ENCODE results near the gene THSD4.

Gene THSD4

DNA sequence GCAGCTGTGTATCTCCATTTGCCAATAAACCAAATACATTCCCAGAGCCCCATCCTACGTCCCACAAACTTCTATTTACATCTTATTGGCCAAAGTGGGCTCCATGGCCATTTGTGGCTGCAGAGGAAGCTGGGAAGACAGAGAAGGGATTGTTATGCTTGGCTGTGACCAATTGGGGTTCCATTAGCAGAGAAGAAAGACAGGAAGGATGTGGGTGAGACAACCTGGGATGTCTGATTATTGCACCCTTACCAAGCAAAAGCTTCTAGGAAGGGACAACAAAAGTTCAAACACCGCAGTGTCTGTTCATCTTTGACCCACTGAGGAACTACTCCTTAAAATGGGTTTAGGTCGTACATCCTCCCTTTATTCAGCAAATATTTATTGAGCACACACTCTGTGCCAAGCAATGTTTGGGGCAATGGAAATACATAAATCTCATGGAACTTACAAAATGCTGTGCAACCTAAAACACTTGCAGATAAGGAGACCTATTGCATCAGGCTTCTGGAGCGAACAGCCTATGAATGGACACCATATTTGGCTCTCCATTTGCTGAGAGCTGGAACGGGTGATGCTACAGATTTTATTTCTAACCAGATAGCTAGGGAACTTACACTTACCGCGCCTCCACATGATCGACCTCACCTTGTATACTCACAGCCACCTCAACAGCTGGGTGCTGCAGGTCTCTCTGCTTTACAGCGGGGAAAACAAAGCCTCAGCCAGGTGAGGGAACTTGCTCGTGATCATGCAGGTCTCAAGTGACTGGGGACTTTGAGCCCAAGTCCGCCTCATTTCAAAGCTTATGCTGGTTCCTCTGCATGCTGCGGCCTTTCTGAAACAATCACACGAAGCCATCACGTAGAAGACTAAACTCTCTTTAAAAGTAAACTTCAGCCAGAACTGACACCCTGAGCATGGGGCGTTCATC is 673.6 kb downstream of the THSD4 start:
- H2AFZ ChIP-seq (ENCODE audit: low read length, unreplicated experiment) = no peak overlapping the region
- H3K4me3 ChIP-seq (ENCODE audit: low read depth, low read length) = no peak overlapping the region
- H3K36me3 ChIP-seq (ENCODE audit: insufficient read depth, low read length) = no peaks in the 10 kb centered on the region
- no peak overlapping the region for H3K27ac ChIP-seq (ENCODE audit: low read depth, low read length)
- no peaks in the 10 kb centered on the region for H3K27me3 ChIP-seq (ENCODE audit: insufficient read depth, low read length)
- H3K4me1 ChIP-seq (ENCODE audit: control insufficient read depth, insufficient read depth, low read length, unreplicated experiment) = peaks cover 26% of the 10 kb centered on the region
- H3K79me2 ChIP-seq (ENCODE audit: control insufficient read depth, insufficient read depth, low read length, unreplicated experiment) = no peaks in the 10 kb centered on the region

DNA sequence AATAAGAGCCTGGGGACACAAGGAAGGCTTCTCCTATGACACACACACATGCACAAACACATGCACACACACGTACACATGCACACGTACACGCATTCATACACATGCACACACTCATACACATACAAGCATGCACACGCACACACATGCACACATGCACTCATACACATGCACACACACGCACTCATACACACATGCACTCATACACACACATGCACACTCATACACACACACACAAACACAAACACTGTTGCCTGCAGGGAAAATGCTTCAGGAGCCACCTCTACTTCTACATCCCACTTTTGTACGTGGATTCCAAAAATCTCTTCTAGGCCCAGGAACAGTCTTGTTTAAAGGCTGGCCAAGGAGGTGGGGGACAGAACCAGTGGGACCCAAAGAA is 674.3 kb downstream of the THSD4 start:
- H3K79me2 ChIP-seq (ENCODE audit: control insufficient read depth, insufficient read depth, low read length, unreplicated experiment) = no peaks in the 10 kb centered on the region

DNA sequence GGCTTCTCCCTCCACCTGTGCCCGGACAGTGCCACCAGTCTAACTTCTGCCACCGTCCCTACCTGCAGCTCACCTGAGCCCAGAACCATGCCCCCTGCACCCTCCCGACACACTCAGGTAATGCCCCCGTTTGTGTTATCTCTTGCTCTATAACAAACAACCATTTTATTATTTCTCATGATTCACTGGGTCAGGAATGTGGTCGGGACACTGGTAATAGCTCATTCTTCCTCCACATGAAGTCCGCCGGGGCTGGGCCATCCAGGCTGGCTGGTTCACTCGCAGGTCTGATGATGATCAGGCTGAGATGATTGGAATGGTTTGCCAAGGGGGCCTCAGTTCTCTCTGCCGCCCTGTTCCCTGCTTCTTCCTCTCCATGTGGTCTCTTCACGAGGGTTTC is 674.8 kb downstream of the THSD4 start:
- H3K27ac ChIP-seq (ENCODE audit: low read depth, low read length) = no peak overlapping the region; the same call in 1 of the 2 replicates
- H3K4me1 ChIP-seq (ENCODE audit: control insufficient read depth, insufficient read depth, low read length, unreplicated experiment) = peaks cover 26% of the 10 kb centered on the region
- H3K4me3 ChIP-seq (ENCODE audit: low read depth, low read length) = no peak overlapping the region
- no peaks in the 10 kb centered on the region for H3K79me2 ChIP-seq (ENCODE audit: control insufficient read depth, insufficient read depth, low read length, unreplicated experiment)
- H3K36me3 ChIP-seq (ENCODE audit: insufficient read depth, low read length) = no peaks in the 10 kb centered on the region
- no peaks in the 10 kb centered on the region for H3K27me3 ChIP-seq (ENCODE audit: insufficient read depth, low read length)
- no peak overlapping the region for H2AFZ ChIP-seq (ENCODE audit: low read length, unreplicated experiment)

More for the DNA sequence above, 674.3 kb downstream of the THSD4 start:
- Histone ChIP-seq H3K27me3 (ENCODE audit: insufficient read depth, low read length) (no peaks in the 10 kb centered on the region), H3K27ac (ENCODE audit: low read depth, low read length) (no peak overlapping the region), H3K36me3 (ENCODE audit: insufficient read depth, low read length) (no peaks in the 10 kb centered on the region), H3K4me3 (ENCODE audit: low read depth, low read length) (no peak overlapping the region), H2AFZ (ENCODE audit: low read length, unreplicated experiment) (no peak overlapping the region), H3K4me1 (ENCODE audit: control insufficient read depth, insufficient read depth, low read length, unreplicated experiment) (peaks cover 26% of the 10 kb centered on the region)

DNA sequence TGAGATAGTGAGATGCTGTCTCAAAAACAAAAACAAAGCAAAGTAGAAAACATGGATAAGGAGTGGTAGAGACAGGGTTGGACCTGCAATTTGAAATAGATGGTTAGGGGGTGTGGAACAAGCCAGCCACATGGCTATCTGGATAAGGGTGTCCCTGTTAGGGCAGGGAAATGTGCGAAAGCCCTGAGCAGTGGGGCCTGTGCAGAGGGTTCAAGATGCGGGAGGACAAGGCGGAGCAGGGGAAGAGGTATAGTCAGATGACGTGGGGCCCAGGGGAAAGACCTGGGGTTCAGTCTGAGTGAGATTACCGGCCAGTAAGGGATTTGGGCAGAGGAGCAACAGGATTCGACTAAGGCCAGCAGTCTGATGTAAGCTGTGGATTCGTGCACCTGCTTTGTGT is 676.7 kb downstream of the THSD4 start:
- Histone ChIP-seq H3K27me3 (ENCODE audit: insufficient read depth, low read length) (no peaks in the 10 kb centered on the region), H2AFZ (ENCODE audit: low read length, unreplicated experiment) (no peak overlapping the region), H3K4me3 (ENCODE audit: low read depth, low read length) (no peak overlapping the region), H3K79me2 (ENCODE audit: control insufficient read depth, insufficient read depth, low read length, unreplicated experiment) (no peaks in the 10 kb centered on the region), H3K27ac (ENCODE audit: low read depth, low read length) (no peak overlapping the region), H3K36me3 (ENCODE audit: insufficient read depth, low read length) (no peaks in the 10 kb centered on the region), H3K4me1 (ENCODE audit: control insufficient read depth, insufficient read depth, low read length, unreplicated experiment) (peaks cover 26% of the 10 kb centered on the region)

DNA sequence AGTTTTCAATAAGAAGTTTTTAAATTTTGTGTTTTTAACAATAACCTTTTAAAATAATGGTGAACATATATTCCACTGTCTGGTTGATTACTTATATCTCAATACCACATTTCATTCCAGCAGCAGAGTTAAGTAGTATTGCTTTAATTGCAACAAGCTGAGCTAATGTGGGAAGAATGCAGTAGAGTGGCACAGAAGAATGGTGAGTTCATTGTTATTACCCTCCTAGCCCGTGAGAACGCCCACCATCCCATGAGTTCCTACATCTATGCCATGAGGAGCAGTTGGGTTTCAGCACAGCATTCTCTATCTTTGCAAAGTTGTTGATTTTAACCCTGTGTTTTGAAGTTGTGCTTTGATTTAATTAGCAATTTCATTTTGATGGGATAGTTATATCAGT is 677.2 kb downstream of the THSD4 start:
- Histone ChIP-seq H2AFZ (ENCODE audit: low read length, unreplicated experiment) (no peak overlapping the region), H3K27ac (ENCODE audit: low read depth, low read length) (no peak overlapping the region), H3K36me3 (ENCODE audit: insufficient read depth, low read length) (no peaks in the 10 kb centered on the region), H3K27me3 (ENCODE audit: insufficient read depth, low read length) (no peaks in the 10 kb centered on the region), H3K4me1 (ENCODE audit: control insufficient read depth, insufficient read depth, low read length, unreplicated experiment) (peaks cover 26% of the 10 kb centered on the region), H3K79me2 (ENCODE audit: control insufficient read depth, insufficient read depth, low read length, unreplicated experiment) (no peaks in the 10 kb centered on the region), H3K4me3 (ENCODE audit: low read depth, low read length) (no peak overlapping the region)

DNA sequence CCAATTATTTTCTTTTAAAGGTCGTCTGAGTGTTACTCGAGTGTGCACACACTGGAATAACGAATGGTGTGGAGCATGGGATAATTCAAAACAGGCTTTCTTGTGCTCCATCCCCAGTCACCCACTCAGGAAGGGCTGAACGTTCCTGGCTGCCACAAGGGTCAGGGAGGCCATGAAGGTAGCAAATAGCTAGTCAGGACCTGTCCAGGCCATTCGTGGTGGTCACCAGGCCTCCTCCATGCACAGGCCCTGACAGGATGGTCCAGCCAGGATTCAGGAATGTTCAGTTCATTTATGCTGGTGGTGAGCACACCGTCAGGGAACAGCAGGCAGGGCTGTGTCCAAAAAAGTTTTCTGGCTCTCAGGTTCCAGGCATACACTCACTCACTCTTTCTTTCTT is 683.4 kb downstream of the THSD4 start:
- Histone ChIP-seq H3K27me3 (ENCODE audit: insufficient read depth, low read length) (no peaks in the 10 kb centered on the region), H3K27ac (ENCODE audit: low read depth, low read length) (no peak overlapping the region), H3K79me2 (ENCODE audit: control insufficient read depth, insufficient read depth, low read length, unreplicated experiment) (no peaks in the 10 kb centered on the region), H2AFZ (ENCODE audit: low read length, unreplicated experiment) (no peak overlapping the region), H3K4me3 (ENCODE audit: low read depth, low read length) (no peak overlapping the region), H3K36me3 (ENCODE audit: insufficient read depth, low read length) (no peaks in the 10 kb centered on the region), H3K4me1 (ENCODE audit: control insufficient read depth, insufficient read depth, low read length, unreplicated experiment) (no peaks in the 10 kb centered on the region)

DNA sequence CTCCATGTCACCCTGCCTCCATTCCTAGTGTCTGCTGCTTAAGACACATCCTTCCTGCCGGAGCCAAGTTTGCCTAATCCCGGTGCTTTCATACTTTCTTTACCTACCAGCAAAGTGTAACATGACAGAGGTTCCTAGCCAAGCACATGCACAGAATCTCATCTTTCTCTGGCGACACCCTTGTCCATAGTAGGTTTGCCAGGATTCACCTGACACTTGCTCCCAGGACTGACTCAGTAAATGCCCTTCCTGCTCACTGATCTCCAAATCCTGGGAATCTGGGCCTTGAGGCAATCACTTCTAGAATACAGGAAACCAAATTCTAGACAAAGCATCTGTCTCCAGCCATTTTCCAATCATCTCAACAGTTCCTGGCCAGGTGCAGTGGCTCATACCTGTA is 684.9 kb downstream of the THSD4 start:
- Histone ChIP-seq H2AFZ (ENCODE audit: low read length, unreplicated experiment) (no peak overlapping the region), H3K4me3 (ENCODE audit: low read depth, low read length) (no peak overlapping the region), H3K79me2 (ENCODE audit: control insufficient read depth, insufficient read depth, low read length, unreplicated experiment) (no peaks in the 10 kb centered on the region), H3K27me3 (ENCODE audit: insufficient read depth, low read length) (no peaks in the 10 kb centered on the region), H3K36me3 (ENCODE audit: insufficient read depth, low read length) (no peaks in the 10 kb centered on the region), H3K27ac (ENCODE audit: low read depth, low read length) (no peak overlapping the region), H3K4me1 (ENCODE audit: control insufficient read depth, insufficient read depth, low read length, unreplicated experiment) (no peaks in the 10 kb centered on the region)

DNA sequence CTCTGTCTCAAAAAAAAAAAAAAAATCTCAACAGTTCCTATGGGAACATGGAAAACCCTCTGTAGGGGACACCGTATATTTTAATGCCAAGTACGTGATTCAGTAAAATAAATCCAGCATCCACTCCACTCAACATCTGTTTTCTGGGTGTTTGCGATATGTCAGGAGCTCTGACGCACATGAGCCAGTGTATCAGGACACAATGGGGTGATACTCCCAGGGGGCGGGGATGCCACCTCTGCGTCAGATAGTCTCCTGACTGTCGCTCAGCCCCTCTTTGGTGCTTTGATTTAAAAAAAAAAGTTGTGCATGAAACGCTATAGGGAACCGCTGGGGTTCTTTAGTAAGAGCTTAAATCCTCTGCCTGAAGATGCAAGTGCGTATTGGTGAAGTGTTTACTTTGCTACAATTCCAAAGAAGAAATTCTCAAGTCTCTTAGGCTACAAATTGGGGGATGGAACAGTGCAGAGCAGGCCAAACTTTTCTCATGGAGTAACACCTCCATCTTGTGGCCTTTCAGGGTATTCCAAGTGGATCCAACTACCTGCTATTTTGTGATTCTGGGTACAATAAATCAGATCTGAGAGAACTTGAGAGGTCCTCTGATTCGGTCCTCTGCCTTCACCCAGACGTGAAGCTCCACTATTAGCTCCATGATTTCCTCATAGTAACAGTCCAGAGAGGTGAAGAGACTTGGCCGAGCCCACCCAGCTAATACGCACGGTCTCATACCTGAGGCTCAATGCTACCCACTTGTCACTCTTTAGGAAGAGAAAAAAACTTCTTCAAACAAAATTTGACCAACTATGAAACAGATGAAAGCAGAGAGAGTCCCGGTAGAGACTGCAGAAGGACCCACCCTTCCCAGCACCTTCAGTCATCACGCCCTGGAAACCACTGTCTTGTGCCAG is 685.8 kb downstream of the THSD4 start:
- Histone ChIP-seq H3K36me3 (ENCODE audit: insufficient read depth, low read length) (no peaks in the 10 kb centered on the region), H3K27ac (ENCODE audit: low read depth, low read length) (no peak overlapping the region), H3K4me1 (ENCODE audit: control insufficient read depth, insufficient read depth, low read length, unreplicated experiment) (peaks cover under 1% of the 10 kb centered on the region), H3K4me3 (ENCODE audit: low read depth, low read length) (no peak overlapping the region), H2AFZ (ENCODE audit: low read length, unreplicated experiment) (no peak overlapping the region), H3K79me2 (ENCODE audit: control insufficient read depth, insufficient read depth, low read length, unreplicated experiment) (no peaks in the 10 kb centered on the region), H3K27me3 (ENCODE audit: insufficient read depth, low read length) (no peaks in the 10 kb centered on the region)

DNA sequence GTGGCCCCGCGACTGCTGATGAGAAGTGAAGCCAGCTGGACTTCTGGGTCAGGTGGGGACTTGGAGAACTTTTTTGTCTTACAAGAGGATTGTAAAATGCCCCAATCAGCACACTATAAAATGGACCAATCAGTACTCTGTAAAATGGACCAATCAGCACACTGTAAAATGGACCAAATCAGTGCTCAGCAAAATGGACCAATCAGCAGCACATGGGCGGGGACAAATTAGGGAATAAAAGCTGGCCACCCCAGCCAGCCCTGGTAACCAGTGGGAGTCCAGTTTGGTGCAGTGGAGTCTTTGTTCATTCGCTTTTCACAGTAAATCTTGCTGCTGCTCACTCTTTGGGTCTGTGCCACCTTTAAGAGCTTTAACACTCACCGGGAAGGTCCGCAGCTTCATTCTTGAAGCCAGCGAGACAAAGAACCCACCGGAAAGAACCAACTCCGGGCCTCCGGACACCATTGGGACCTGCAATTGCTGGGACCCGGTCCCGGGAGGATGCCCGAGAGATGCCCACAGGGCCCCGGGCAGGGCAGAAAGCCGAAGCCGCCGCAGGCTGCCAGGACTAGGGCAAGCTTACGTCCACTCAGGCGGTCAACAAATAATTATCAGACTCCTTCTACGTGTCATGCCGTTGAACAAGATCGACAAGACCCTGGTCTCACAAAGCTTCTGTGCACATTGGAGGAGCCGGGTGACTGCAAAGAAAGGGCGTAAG is 686.8 kb downstream of the THSD4 start:
- no peak overlapping the region for H3K27ac ChIP-seq (ENCODE audit: low read depth, low read length)
- no peaks in the 10 kb centered on the region for H3K79me2 ChIP-seq (ENCODE audit: control insufficient read depth, insufficient read depth, low read length, unreplicated experiment)
- H3K27me3 ChIP-seq (ENCODE audit: insufficient read depth, low read length) = no peaks in the 10 kb centered on the region
- H3K4me1 ChIP-seq (ENCODE audit: control insufficient read depth, insufficient read depth, low read length, unreplicated experiment) = peaks cover 10% of the 10 kb centered on the region
- no peak overlapping the region for H3K4me3 ChIP-seq (ENCODE audit: low read depth, low read length)
- no peaks in the 10 kb centered on the region for H3K36me3 ChIP-seq (ENCODE audit: insufficient read depth, low read length)
- no peak overlapping the region for H2AFZ ChIP-seq (ENCODE audit: low read length, unreplicated experiment)

DNA sequence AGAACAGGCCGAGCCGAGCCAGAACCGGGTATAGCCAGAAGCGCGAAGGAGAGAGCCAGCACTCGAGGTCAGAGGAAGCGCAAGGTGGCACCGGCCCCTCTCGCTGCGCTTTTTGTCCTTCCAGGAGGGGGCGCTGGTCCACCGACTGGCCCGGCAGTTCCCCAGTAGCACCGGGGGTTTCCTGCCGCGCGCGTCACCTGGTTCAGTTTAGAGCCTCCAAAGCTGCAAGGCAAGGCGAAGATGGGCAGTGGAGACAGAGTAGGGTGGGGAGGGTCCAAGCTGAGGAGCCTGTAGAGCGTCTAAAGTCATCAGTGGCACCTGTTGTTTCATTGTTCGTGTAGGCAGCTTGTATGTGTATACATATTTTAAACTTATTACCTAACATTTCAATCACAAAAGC is 687.5 kb downstream of the THSD4 start:
- no peaks in the 10 kb centered on the region for H3K36me3 ChIP-seq (ENCODE audit: insufficient read depth, low read length)
- no peak overlapping the region for H3K27ac ChIP-seq (ENCODE audit: low read depth, low read length)
- H3K4me3 ChIP-seq (ENCODE audit: low read depth, low read length) = no peak overlapping the region
- no peak overlapping the region for H2AFZ ChIP-seq (ENCODE audit: low read length, unreplicated experiment)
- H3K4me1 ChIP-seq (ENCODE audit: control insufficient read depth, insufficient read depth, low read length, unreplicated experiment) = peaks cover 17% of the 10 kb centered on the region
- H3K27me3 ChIP-seq (ENCODE audit: insufficient read depth, low read length) = no peaks in the 10 kb centered on the region
- no peaks in the 10 kb centered on the region for H3K79me2 ChIP-seq (ENCODE audit: control insufficient read depth, insufficient read depth, low read length, unreplicated experiment)

Data from ACC112 (cell line).